B cell (primary cell): Measurements from ENCODE around the gene ZFP1. TPM values are rescaled to one million over a fixed set of nuclear protein-coding genes. Genes with fewer than 3 reads are reported as not detected.

ENCODE experiments used
- ATAC-seq: fragments of 200-7000 bp; cut with Tn5 transposase; one replicate; pipeline ENCODE4 v1.10.0; 2021; ENCODE audit warnings: low read depth, mild to moderate bottlenecking, moderate number of reproducible peaks, moderate library complexity
- CTCF ChIA-PET: fragments of 350-600 bp; sonication (Branson Sonifier 250); formaldehyde crosslinking; loops from one replicate; lab custom pipeline; 2021; ENCODE audit warnings: antibody characterized with exemption, inconsistent platforms; lab: Charles Lee
- POLR2A ChIA-PET: fragments of 350-600 bp; sonication (Branson Sonifier 250); formaldehyde crosslinking; loops from one replicate; lab custom pipeline; 2021; ENCODE audit warnings: antibody characterized with exemption; lab: Charles Lee
- DNase-seq: peaks from one replicate; pipeline ENCODE4 v3.0.0; 2013
- H2AFZ ChIP-seq: 2 replicates; pipeline ENCODE4 v1.6.1; 2012; ENCODE audit warnings: mild to moderate bottlenecking, low read depth, low read length; ENCODE audit not compliant: insufficient read depth, poor library complexity, severe bottlenecking
- H3K27ac ChIP-seq, 2 donors: 1 replicate in 1 of 2; 2 replicates in 1 of 2; pipeline ENCODE4 v1.5.1; 2012 to 2013; ENCODE audit warnings: low read length in 2 of 2, mild to moderate bottlenecking in 2 of 2, moderate library complexity in 1 of 2
- H3K27me3 ChIP-seq, 4 experiments: fragments of 200-600 bp in 1 of 4; sonication (generic) in 1 of 4; replicated peaks in 1 of 4; 1 replicate in 2 of 4; 2 replicates in 2 of 4; pipeline versions ENCODE4 v1.6.1 to v1.7.0; 2013 to 2016; ENCODE audit warnings: low read length in 3 of 4, mild to moderate bottlenecking in 2 of 4, mixed read lengths in 1 of 4, moderate library complexity in 1 of 4; ENCODE audit not compliant: insufficient read depth in 4 of 4, control insufficient read depth in 3 of 4; ENCODE audit errors: control extremely low read depth in 1 of 4
- H3K36me3 ChIP-seq, 2 experiments: replicated peaks in 1 of 2; 1 replicate in 1 of 2; 2 replicates in 1 of 2; pipeline versions ENCODE4 v1.6.1 to v1.7.1; 2013; ENCODE audit warnings: low read length in 1 of 2; ENCODE audit not compliant: insufficient read depth in 2 of 2, control insufficient read depth in 1 of 2; ENCODE audit errors: control extremely low read depth in 1 of 2, extremely low read depth in 1 of 2
- H3K4me1 ChIP-seq, 2 donors: fragments of 200-600 bp in 1 of 2; sonication (generic) in 1 of 2; 1 replicate in 1 of 2; 2 replicates in 1 of 2; pipeline versions ENCODE4 v1.5.1 to v1.6.1; 2013 to 2017; ENCODE audit warnings: low read length in 2 of 2; ENCODE audit not compliant: control insufficient read depth in 2 of 2, insufficient read depth in 2 of 2
- H3K4me2 ChIP-seq: replicated peaks from 2 replicates; pipeline ENCODE3; 2012; ENCODE audit warnings: mild to moderate bottlenecking, low read depth, low read length; ENCODE audit not compliant: poor library complexity, severe bottlenecking
- H3K4me3 ChIP-seq, 5 experiments: fragments of 200-600 bp in 1 of 5; sonication (generic) in 1 of 5; 1 replicate in 3 of 5; 2 replicates in 2 of 5; pipeline versions ENCODE4 v1.5.1 to v1.7.0; 2011 to 2016; ENCODE audit warnings: low read length in 4 of 5, mild to moderate bottlenecking in 4 of 5, low read depth in 2 of 5, control low read depth in 1 of 5, moderate library complexity in 1 of 5; ENCODE audit not compliant: insufficient read depth in 1 of 5; ENCODE audit errors: control extremely low read depth in 1 of 5, extremely low read depth in 1 of 5
- H3K79me2 ChIP-seq: fragments of 200-600 bp; sonication (generic); one replicate; pipeline ENCODE4 v1.6.0; 2016; ENCODE audit warnings: low read length; ENCODE audit not compliant: control insufficient read depth, insufficient read depth
- H3K9ac ChIP-seq: fragments of 200-600 bp; sonication (generic); 2 replicates; pipeline ENCODE4 v1.6.1; 2017; ENCODE audit warnings: mild to moderate bottlenecking, low read length, moderate library complexity
- H3K9me3 ChIP-seq, 3 donors: one replicate each; pipeline versions ENCODE4 v1.6.1 to v1.7.1; 2013; ENCODE audit warnings: low read length in 2 of 3; ENCODE audit not compliant: control insufficient read depth in 2 of 3, insufficient read depth in 1 of 3; ENCODE audit errors: control extremely low read depth in 1 of 3
- H4K20me1 ChIP-seq: 2 replicates; pipeline ENCODE4 v1.6.0; 2012; ENCODE audit warnings: mild to moderate bottlenecking, low read length; ENCODE audit not compliant: insufficient read depth, control insufficient read depth, poor library complexity, severe bottlenecking
- H3K27ac Mint-ChIP-seq: one replicate; pipeline ENCODE4 v1.8.0; 2021; ENCODE audit warnings: mixed read lengths
- H3K27me3 Mint-ChIP-seq: one replicate; pipeline ENCODE4 v1.8.0; 2021; ENCODE audit warnings: mixed read lengths
- H3K4me1 Mint-ChIP-seq: one replicate; pipeline ENCODE4 v1.8.0; 2021; ENCODE audit warnings: mixed read lengths
- H3K4me3 Mint-ChIP-seq: one replicate; pipeline ENCODE4 v1.8.0; 2021; ENCODE audit warnings: mixed read lengths
- H3K9me3 Mint-ChIP-seq: one replicate; pipeline ENCODE4 v1.8.0; 2022; ENCODE audit warnings: mixed read lengths; ENCODE audit not compliant: insufficient read depth
- CTCF ChIP-seq: fragments of 200-600 bp; IDR thresholded peaks from one replicate; pipeline ENCODE4 v1.8.0; 2022; ENCODE audit warnings: antibody characterized with exemption, mild to moderate bottlenecking
- EZH2 ChIP-seq: IDR thresholded peaks from 2 replicates; pipeline ENCODE4 v1.6.1; 2012; ENCODE audit warnings: borderline replicate concordance, low read depth, mild to moderate bottlenecking, moderate library complexity, low read length; ENCODE audit not compliant: insufficient read depth, poor library complexity, severe bottlenecking
- WGBS: methylation state at CpG from one replicate; pipeline ENCODE4 v1.1.5; 2013; ENCODE audit warnings: missing lambda C conversion rate; ENCODE audit not compliant: insufficient coverage; 5-methylcytosine and 5-hydroxymethylcytosine counted together
- intact Hi-C: fragments of 100-400 bp; cut with micrococcal nuclease; formaldehyde crosslinking; loops from one replicate; pipeline ENCODE4 v1.10.0; 2022
- polyA plus RNA-seq: library from polyadenylated mRNA; depleted of rRNA; stranded (reverse); fragments of >200 nt; gene quantifications from 2 replicates; pipeline ENCODE4 v1.2.3, GENCODE V29; 2012
- total RNA-seq, 2 donors: library from RNA; stranded (reverse); fragments of 120-200 nt in 1 of 2; gene quantifications; 1 replicate in 1 of 2; 2 replicates in 1 of 2; pipeline versions ENCODE4 v1.2.3 to v1.2.4, GENCODE V29; 2013 to 2022

Gene ZFP1
- total and polyA plus RNA-seq, 2 donors (not counting 1 experiment from before 2014, with no cell fraction given): 3.4 to 13.4 TPM

GRCh38 chr16:75114946-75115825, 33.1 kb upstream of the ZFP1 start:
- peaks cover 14 to 17% of the 10 kb centered on the region in 2 donors for H3K4me1 ChIP-seq
- H2AFZ ChIP-seq: no peak overlapping the region
- intact Hi-C loops: no loop called here
- no peaks in the 10 kb centered on the region for H3K79me2 ChIP-seq
- H4K20me1 ChIP-seq: no peaks in the 10 kb centered on the region
- no peak overlapping the region for H3K4me3 Mint-ChIP-seq
- ATAC-seq (no peak), DNase-seq (no peak)
- H3K36me3 ChIP-seq: no peaks in the 10 kb centered on the region
- WGBS: 96% methylated on average over 44 of the region's 45 CpGs
- TF ChIP-seq CTCF (no peak), EZH2 (no peak)
- H3K4me2 ChIP-seq: no peak overlapping the region
- peaks cover 0 to 14% (median 0%) of the 10 kb centered on the region in 3 donors for H3K9me3 ChIP-seq
- ChIA-PET POLR2A (no interaction called here), CTCF (no interaction called here)
- H3K27ac ChIP-seq: no peak overlapping the region
- no peak overlapping the region for H3K9ac ChIP-seq
- H3K27me3 Mint-ChIP-seq: peaks cover 25% of the 10 kb centered on the region
- no peak overlapping the region for H3K27ac Mint-ChIP-seq
- H3K4me3 ChIP-seq: no peak overlapping the region
- no peaks in the 10 kb centered on the region for H3K9me3 Mint-ChIP-seq
- peaks cover 14% of the 10 kb centered on the region for H3K4me1 Mint-ChIP-seq
- H3K27me3 ChIP-seq: peaks cover 0 to 40% (median 19%) of the 10 kb centered on the region in 4 experiments
